ENCODE results near the gene SLC11A2. TPM values are rescaled to one million over a fixed set of nuclear protein-coding genes. Genes with fewer than 3 reads are reported as not detected.
"Not testable (repeated sequence)": the region's sequence is repeated elsewhere in the genome, so short reads cannot be mapped to it uniquely, and the experiment has no call there.

Gene SLC11A2
- total and polyA plus RNA-seq, 12 donors = 10.7 to 31.3 (median 21.5) TPM

DNA sequence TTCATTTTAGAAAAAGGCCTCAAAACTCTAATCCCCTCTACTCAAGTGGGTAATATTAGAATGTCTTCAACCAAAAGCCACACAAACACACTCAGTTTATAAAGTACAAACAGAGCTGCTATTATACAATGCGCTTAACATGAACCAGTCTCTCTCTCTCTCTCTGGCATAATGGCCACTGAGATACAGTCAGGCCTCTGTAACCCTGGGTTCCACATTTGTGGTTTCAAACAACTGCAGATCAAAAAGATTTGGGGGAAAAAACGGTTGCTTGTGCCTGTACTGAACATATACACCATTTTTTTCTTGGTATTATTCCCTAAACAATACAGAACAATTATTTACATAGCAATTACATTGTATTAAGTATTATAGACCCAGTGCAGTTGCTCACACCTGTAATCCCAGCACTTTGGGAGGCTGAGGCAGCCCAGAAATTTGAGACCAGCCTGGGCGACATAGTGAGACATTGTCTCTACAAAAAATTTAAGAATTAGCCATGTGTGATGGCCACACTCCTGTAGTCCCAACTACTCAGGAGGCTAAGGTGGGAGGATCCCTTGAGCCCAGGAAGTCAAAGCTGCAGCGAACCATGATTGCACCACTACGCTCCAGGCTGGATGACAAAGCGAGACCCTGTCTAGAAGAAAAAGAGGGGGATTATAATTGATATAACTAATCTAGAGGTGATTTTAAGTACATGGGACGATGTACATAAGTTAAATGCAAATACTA lies 5.6 kb downstream of the SLC11A2 start:
- ATAC-seq = no peak
- H3K9me3 ChIP-seq = no peaks in the 10 kb centered on the region
- H3K4me3 ChIP-seq = no peak overlapping the region
- H3K27ac ChIP-seq = no peak overlapping the region
- TF ChIP-seq, protein P1, sequence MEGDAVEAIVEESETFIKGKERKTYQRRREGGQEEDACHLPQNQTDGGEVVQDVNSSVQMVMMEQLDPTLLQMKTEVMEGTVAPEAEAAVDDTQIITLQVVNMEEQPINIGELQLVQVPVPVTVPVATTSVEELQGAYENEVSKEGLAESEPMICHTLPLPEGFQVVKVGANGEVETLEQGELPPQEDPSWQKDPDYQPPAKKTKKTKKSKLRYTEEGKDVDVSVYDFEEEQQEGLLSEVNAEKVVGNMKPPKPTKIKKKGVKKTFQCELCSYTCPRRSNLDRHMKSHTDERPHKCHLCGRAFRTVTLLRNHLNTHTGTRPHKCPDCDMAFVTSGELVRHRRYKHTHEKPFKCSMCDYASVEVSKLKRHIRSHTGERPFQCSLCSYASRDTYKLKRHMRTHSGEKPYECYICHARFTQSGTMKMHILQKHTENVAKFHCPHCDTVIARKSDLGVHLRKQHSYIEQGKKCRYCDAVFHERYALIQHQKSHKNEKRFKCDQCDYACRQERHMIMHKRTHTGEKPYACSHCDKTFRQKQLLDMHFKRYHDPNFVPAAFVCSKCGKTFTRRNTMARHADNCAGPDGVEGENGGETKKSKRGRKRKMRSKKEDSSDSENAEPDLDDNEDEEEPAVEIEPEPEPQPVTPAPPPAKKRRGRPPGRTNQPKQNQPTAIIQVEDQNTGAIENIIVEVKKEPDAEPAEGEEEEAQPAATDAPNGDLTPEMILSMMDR (IDR thresholded peaks at IDR 0.05) = no peak
- peaks cover 0 to 61% (median 15%) of the 10 kb centered on the region in 9 donors for H3K4me1 ChIP-seq
- H3K36me3 ChIP-seq = no peaks in the 10 kb centered on the region
- intact Hi-C loops (cut with DNase I) = no loop called here
- no peak for DNase-seq
- no peaks in the 10 kb centered on the region for H3K27me3 ChIP-seq
- WGBS, 2 donors = 90 to 92% methylated on average over 7 of the region's 7 CpGs

DNA sequence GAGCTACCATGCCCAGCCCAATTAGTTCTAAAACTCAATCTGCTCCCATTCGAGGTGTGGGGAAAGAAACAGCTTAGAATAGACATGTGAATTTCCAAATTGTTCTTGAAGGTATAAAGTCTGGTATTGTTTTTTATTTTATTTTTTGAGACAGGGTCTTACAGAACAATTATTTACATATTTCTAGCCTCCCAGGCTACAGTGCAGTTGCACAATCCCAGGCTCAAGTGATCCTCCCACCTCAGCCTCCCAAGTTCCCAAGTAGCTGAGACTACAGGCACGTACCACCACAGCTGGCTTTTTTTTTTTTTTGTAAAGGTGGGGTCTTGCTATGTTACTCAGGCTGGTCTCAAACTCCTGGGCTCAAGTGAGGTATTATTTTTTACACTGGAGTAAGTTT lies 6.3 kb downstream of the SLC11A2 start:
- intact Hi-C loops (cut with DNase I) = no loop called here
- H3K9me3 ChIP-seq = no peaks in the 10 kb centered on the region
- no peaks in the 10 kb centered on the region for H3K36me3 ChIP-seq
- H3K27me3 ChIP-seq = no peaks in the 10 kb centered on the region
- H3K4me1 ChIP-seq = peaks cover 0 to 55% (median 15%) of the 10 kb centered on the region in 9 donors
- H3K4me3 ChIP-seq = no peak overlapping the region
- TF ChIP-seq, protein P1 (IDR thresholded peaks at IDR 0.05) = no peak
- no peak for ATAC-seq
- WGBS, 2 donors = 81% methylated on average over 2 of the region's 2 CpGs
- no peak overlapping the region for H3K27ac ChIP-seq
- no peak for DNase-seq

DNA sequence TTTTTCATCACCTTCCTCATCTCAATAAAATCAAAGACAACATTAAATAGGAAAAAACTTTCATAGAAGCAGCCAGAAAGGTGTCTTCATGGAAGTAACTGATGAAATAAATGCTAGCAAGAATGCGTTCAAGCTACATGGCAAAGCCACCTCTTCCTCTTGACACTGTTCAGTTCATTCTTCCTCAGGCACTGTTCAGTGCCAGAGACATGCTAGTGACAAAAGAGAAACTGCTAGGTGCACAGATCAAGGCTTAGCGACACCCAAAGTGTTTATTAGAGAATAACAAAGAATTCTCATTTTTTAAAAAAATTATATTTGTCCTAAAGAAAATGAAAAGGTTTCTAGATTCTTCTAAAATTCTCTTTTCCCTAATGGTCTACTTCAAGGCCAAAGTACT lies 7.2 kb downstream of the SLC11A2 start:
- Histone ChIP-seq H3K27me3 (no peaks in the 10 kb centered on the region), H3K9me3 (no peaks in the 10 kb centered on the region), H3K4me1 (peaks cover 0 to 47% (median 8%) of the 10 kb centered on the region in 9 donors), H3K36me3 (no peaks in the 10 kb centered on the region), H3K27ac (no peak overlapping the region), H3K4me3 (no peak overlapping the region)
- 95 to 96% methylated on average over 2 of the region's 2 CpGs for WGBS, 2 donors
- intact Hi-C loops (cut with DNase I) = no loop called here
- no peak for DNase-seq
- ATAC-seq = no peak
- TF ChIP-seq, protein P1 (IDR thresholded peaks at IDR 0.05) = no peak

DNA sequence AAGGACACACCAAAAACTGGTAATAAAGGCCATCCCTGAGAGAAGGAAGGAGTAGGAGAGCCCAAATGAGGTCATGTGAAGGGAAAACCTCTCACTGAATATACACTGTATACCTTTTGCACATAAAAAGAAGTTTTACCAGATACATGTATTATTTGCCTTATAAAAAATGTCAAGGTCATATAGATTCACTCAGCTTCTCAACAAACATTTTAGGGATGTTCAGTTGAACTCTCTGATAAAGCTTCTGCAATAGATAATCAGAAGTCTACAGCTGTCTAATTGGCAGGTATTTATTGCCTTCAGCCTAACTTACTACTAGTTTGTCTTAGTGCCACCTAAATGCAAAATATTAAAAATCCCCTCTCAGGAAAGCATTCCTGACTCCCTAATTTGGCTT lies 8.7 kb downstream of the SLC11A2 start:
- TF ChIP-seq, protein P1 (IDR thresholded peaks at IDR 0.05) = no peak
- Histone ChIP-seq H3K27ac (no peak overlapping the region), H3K27me3 (no peaks in the 10 kb centered on the region), H3K4me3 (no peak overlapping the region), H3K36me3 (no peaks in the 10 kb centered on the region), H3K4me1 (peaks cover 0 to 47% (median 10%) of the 10 kb centered on the region in 9 donors), H3K9me3 (no peaks in the 10 kb centered on the region)
- ATAC-seq (no peak), DNase-seq (no peak)
- intact Hi-C loops (cut with DNase I) = no loop called here

DNA sequence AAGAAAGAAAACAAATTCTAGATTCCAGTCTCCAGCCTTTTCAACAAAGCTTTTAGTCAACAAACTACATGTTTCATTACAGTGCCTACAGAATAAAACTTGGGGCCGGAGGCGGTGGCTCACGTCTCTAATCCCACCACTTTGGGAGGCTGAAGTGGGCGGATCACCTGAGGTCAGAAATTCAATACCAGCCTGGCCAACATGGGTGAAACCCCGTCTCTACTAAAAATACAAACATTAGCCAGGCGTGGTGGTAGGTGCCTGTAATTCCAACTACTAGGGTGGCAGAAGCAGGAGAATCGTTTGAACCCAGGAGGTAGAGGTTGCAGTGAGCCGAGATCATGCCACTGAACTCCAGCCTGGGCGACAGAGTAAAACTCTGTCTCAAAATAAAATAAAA lies 11.7 kb downstream of the SLC11A2 start:
- intact Hi-C loops (cut with DNase I); H3K27me3 ChIP-seq; H3K27ac ChIP-seq; DNase-seq; H3K4me3 ChIP-seq; H3K9me3 ChIP-seq; H3K36me3 ChIP-seq; ATAC-seq: not testable (repeated sequence)
- peaks cover 0 to 41% (median 10%) of the 10 kb centered on the region in 9 donors for H3K4me1 ChIP-seq
- WGBS, 2 donors = 92 to 93% methylated on average over 9 of the region's 9 CpGs
